Adipocyte (in vitro differentiated cells): Measurements from ENCODE around the gene LRP3.
"Not testable (repeated sequence)": the region's sequence is repeated elsewhere in the genome, so short reads cannot be mapped to it uniquely, and the experiment has no call there.

Source experiments
- DNase-seq: peaks from one replicate; pipeline ENCODE4 v3.0.0-alpha.2; 2015; ENCODE audit warnings: low read depth
- H3K27me3 ChIP-seq: replicated peaks from 2 replicates; pipeline ENCODE4 v1.7.0; 2013; ENCODE audit warnings: mild to moderate bottlenecking, low read length, moderate library complexity; ENCODE audit not compliant: control insufficient read depth, insufficient read depth
- H3K36me3 ChIP-seq: 2 replicates; pipeline ENCODE4 v1.7.0; 2013; ENCODE audit warnings: low read length, mild to moderate bottlenecking, moderate library complexity; ENCODE audit not compliant: control insufficient read depth, insufficient read depth, severe bottlenecking
- H3K4me1 ChIP-seq: 2 replicates; pipeline ENCODE4 v1.7.0; 2013; ENCODE audit warnings: mild to moderate bottlenecking, low read length, moderate library complexity; ENCODE audit not compliant: control insufficient read depth, insufficient read depth
- H3K4me3 ChIP-seq: 2 replicates; pipeline ENCODE4 v1.7.0; 2013; ENCODE audit warnings: mild to moderate bottlenecking, low read length, moderate library complexity
- H3K9ac ChIP-seq: 2 replicates; pipeline ENCODE4 v1.7.0; 2013; ENCODE audit warnings: mild to moderate bottlenecking, low read length, moderate library complexity
- H3K9me3 ChIP-seq: 2 replicates; pipeline ENCODE4 v1.7.0; 2013; ENCODE audit warnings: mild to moderate bottlenecking, low read length, moderate library complexity; ENCODE audit not compliant: control insufficient read depth

Gene LRP3

DNA sequence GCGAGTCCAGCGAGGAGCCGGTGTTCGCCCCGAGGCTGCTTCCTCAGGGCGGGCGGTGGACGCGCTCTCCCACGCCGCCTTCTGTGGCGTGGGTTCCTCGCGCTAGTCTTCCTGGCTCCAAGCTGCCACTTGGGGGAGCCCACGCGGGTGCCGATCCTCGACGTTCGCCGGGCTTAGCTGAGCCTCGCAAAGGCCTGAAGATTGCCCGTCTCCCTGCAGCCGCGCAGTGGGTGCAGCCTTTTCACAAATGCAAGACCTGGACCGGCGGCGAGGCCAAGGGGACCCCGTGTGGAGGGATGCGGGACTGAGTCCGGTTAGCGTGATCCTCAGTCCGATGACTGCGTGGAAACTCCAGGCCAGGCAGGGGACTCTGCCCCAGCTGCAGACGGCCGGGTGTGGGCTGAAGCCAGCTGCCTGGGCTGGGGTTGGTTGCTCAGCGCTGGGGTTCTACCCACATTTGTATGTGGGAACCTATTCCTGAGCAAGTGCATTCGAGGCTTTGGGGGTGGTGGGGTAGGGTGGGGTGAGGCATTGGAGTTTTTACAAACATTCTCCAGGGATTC is 16.6 kb upstream of the LRP3 start:
- Histone ChIP-seq H3K4me3 (peak overlapping the region; percentile 78), H3K9me3 (no peaks in the 10 kb centered on the region), H3K4me1 (peaks cover 23% of the 10 kb centered on the region), H3K27me3 (no peaks in the 10 kb centered on the region), H3K9ac (peak overlapping the region; percentile 77), H3K36me3 (no peaks in the 10 kb centered on the region)
- DNase-seq: no peak

DNA sequence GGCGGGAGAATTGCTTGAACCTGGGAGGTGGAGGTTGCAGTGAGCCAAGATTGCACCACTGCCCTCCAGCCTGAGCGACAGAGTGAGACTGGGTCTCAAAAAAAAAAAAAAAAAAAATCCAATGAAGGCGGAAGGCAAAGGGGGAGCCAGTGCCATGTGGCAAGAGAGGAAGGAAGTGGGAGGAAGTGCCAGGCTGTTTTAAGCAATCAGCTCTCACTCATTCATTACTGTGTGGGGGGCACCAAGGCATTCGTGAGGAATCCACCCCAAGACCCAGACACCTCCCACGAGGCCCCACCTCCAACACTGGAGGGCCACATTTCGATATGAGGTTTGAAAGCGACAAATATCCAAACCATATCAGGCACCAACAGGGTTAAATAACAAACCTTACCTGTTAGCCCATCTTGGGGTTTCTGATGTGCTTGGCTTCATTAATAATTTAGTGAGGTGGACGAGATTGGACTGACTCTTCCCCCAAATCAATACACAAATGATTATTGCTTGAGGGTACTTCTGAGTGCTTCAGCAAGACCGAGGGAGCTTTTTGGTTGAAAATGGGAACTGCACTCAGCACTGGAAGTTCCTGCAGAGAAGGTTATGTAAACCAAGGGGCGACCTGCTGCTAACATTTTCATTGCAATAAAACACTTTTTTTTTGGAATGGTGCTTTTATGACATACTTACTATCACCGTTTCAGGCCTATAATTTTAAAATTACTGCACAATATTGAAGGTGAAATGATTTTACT is 7.5 kb upstream of the LRP3 start:
- H3K27me3 ChIP-seq: no peaks in the 10 kb centered on the region
- H3K9ac ChIP-seq: no peak overlapping the region
- H3K9me3 ChIP-seq: no peaks in the 10 kb centered on the region
- H3K4me1 ChIP-seq: peaks cover 3% of the 10 kb centered on the region
- no peak for DNase-seq
- H3K4me3 ChIP-seq: no peak overlapping the region
- no peaks in the 10 kb centered on the region for H3K36me3 ChIP-seq

GRCh38 chr19:33187183-33187540 is 7.0 kb upstream of the LRP3 start:
- Histone ChIP-seq H3K9me3 (no peaks in the 10 kb centered on the region), H3K36me3 (no peaks in the 10 kb centered on the region), H3K27me3 (peaks cover under 1% of the 10 kb centered on the region), H3K9ac (no peak overlapping the region), H3K4me3 (no peak overlapping the region), H3K4me1 (peaks cover 3% of the 10 kb centered on the region)
- DNase-seq: no peak

- H3K4me3 ChIP-seq: no peak overlapping the region
- no peak for DNase-seq
- H3K36me3 ChIP-seq: no peaks in the 10 kb centered on the region
- H3K27me3 ChIP-seq: peaks cover 13% of the 10 kb centered on the region
- peaks cover 3% of the 10 kb centered on the region for H3K4me1 ChIP-seq
- H3K9ac ChIP-seq: no peak overlapping the region
- no peaks in the 10 kb centered on the region for H3K9me3 ChIP-seq
Observed at GRCh38 chr19:33189453-33189852, 4.7 kb upstream of the LRP3 start.

GRCh38 chr19:33191092-33191491 is 3.0 kb upstream of the LRP3 start:
- not testable (repeated sequence) for H3K4me1 ChIP-seq, H3K4me3 ChIP-seq, H3K36me3 ChIP-seq

DNA sequence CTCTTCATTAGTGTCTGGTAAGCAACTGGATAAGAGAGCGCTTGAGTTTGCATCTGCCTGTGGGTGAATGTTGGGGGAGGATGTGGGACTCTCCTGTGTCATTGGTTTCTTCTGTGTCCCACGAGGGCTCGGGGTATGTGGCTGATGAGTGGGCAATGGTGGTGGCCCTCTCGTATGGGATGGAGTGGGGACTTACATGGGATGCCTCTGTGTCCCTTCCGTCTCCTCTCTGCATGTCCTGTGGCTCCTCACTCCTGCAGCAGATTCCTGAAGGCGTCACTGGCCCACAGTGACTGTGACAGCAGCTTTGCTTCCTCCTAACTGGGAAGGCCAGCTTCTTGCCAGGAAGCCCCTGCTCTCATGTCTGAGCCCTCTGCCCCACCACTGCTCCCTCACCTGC is 2.6 kb upstream of the LRP3 start:
- Histone ChIP-seq H3K4me1 (peaks cover 8% of the 10 kb centered on the region), H3K27me3 (peaks cover 13% of the 10 kb centered on the region), H3K9me3 (no peaks in the 10 kb centered on the region), H3K4me3 (no peak overlapping the region), H3K9ac (no peak overlapping the region), H3K36me3 (no peaks in the 10 kb centered on the region)
- DNase-seq: no peak

More at GRCh38 chr19:33191092-33191491, 3.0 kb upstream of the LRP3 start:
- DNase-seq, H3K9ac ChIP-seq, H3K9me3 ChIP-seq: not testable (repeated sequence)
- peaks cover 13% of the 10 kb centered on the region for H3K27me3 ChIP-seq

GRCh38 chr19:33192010-33192409 is 2.1 kb upstream of the LRP3 start:
- H3K27me3 ChIP-seq: peaks cover 13% of the 10 kb centered on the region
- H3K4me1 ChIP-seq: peaks cover 8% of the 10 kb centered on the region
- no peak for DNase-seq
- H3K9ac ChIP-seq: no peak overlapping the region
- no peaks in the 10 kb centered on the region for H3K9me3 ChIP-seq
- H3K4me3 ChIP-seq: no peak overlapping the region
- peaks cover 4% of the 10 kb centered on the region for H3K36me3 ChIP-seq

- peak overlapping the region; percentile 33 for H3K4me3 ChIP-seq
- no peak overlapping the region for H3K9ac ChIP-seq
- DNase-seq: no peak
- peaks cover 12% of the 10 kb centered on the region for H3K36me3 ChIP-seq
- peaks cover 13% of the 10 kb centered on the region for H3K27me3 ChIP-seq
- H3K4me1 ChIP-seq: peaks cover 8% of the 10 kb centered on the region
- no peaks in the 10 kb centered on the region for H3K9me3 ChIP-seq
Observed at GRCh38 chr19:33193269-33193864, 763 bp upstream of the LRP3 start.

DNA sequence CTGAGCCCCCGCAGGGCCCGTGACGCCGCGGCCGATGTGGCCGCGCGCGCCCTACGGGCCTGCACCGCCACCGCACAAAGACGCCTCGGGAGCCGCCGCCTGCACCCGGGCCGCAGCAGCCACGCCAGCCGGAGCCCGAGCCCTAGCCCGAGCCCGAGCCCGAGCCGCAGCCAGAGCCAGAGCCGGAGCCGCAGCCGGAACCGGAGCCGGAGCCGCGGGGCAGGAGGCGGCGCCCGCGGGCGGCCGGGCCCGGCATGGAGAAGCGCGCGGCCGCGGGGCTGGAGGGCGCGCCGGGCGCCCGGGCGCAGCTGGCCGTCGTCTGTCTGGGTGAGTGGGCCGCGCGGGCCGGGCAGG is 379 bp downstream of the LRP3 start:
- DNase-seq: peak; percentile 64
- Histone ChIP-seq H3K36me3 (peaks cover 16% of the 10 kb centered on the region), H3K4me3 (peak overlapping the region; percentile 80), H3K27me3 (peaks cover 13% of the 10 kb centered on the region), H3K9ac (peak overlapping the region; percentile 80), H3K4me1 (peaks cover 8% of the 10 kb centered on the region), H3K9me3 (no peaks in the 10 kb centered on the region)

DNA sequence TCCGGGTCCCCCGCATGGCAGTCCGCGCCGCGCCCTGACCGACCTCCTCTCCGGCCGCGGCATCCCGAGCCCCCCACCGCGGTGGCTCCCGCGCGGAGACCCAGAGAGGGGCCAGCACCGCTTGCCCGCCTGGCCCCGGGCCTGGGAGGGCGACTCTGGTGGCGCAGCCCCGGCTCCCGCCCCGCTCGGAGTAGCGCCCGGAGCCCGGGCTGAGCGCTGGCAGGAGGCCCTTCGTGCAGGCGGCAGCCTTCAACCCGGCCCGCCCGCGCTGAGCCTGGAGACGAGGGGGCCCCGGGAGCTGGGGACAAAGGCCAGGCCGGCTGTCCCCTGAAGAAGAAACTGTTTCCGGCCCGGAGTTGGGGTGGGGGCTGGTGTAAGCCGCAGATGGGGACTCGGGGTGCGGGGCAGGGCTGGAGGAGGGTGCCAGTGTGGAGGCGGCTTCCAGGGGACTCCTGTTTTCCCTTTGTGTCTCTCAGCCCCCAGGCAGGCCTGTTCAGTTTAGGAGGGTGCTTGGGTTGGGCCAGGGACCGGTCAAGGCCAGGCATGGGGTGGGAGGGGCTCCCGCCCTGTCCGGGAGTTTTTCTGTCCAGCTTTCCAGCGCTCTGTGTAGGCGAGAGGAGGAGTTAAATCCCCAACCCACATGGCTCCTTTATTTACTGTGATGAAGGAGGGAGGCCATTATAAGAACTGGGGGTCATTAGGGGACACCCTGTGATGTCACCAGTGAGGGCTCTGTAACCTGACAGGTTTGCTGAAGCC is 935 bp downstream of the LRP3 start:
- Histone ChIP-seq H3K9me3 (no peaks in the 10 kb centered on the region), H3K9ac (peak overlapping the region; percentile 80), H3K36me3 (peaks cover 16% of the 10 kb centered on the region), H3K4me1 (peaks cover 8% of the 10 kb centered on the region), H3K4me3 (peak overlapping the region; percentile 80), H3K27me3 (peaks cover 13% of the 10 kb centered on the region)
- peak; percentile 66 for DNase-seq

DNA sequence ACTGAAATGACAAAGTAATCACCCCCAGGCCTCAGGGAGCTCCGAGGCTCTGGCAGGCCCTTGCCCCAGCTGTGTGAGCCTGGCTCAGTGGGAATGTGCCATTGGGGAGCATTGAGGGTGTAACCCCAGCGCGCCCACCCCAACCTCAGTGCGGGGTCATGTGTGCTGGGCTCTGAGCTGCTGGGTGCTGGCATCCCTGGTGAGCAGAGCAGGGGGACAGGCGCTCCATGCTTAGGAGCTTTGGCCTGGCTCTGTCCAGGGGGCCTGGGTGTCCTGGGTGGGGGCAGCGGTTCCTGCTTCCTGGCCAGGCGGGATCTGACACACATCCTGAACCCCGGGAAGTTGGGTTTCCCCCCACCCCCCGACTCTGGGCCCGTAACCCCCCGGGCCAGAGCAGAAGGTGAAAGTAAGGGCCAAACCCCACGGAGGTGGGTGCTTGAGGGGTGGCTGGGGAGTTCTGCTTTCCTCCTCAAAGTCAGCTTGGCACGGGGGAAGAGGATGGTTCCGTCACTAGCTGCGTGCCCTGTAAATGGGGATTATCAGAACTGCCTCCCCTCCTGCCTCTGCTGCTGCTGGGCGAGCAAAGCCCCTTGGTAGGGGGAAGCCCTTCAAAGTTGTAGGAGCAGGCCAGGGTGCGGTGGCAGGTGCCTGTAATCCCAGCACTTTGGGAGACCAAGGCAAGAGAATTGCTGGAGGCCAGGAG is 1.7 kb downstream of the LRP3 start:
- peak overlapping the region; percentile 80 for H3K4me3 ChIP-seq
- H3K27me3 ChIP-seq: peaks cover 13% of the 10 kb centered on the region
- H3K9me3 ChIP-seq: no peaks in the 10 kb centered on the region
- DNase-seq: no peak
- peaks cover 16% of the 10 kb centered on the region for H3K36me3 ChIP-seq
- peak overlapping the region; percentile 80 for H3K9ac ChIP-seq
- peaks cover 8% of the 10 kb centered on the region for H3K4me1 ChIP-seq
